Peyer's patch (tissue), 4 donors: ENCODE results near the gene POLR3A. TPM values are rescaled to one million over a fixed set of nuclear protein-coding genes. Genes with fewer than 3 reads are reported as not detected.

Experiments used
- DNase-seq, 3 donors: peaks; one replicate each; pipeline ENCODE4 v3.0.0-alpha.2; 2017 to 2019
- H3K27ac ChIP-seq, 4 donors: fragments of 200-600 bp; sonication (generic); one replicate each; pipeline ENCODE4 v1.5.1; 2016 to 2019
- H3K27me3 ChIP-seq, 2 donors: fragments of 200-600 bp; sonication (generic); one replicate each; pipeline ENCODE4 v1.5.1; 2019
- H3K36me3 ChIP-seq, 3 donors: fragments of 200-600 bp; sonication (generic); one replicate each; pipeline ENCODE4 v1.5.1; 2016 to 2019
- H3K4me1 ChIP-seq, 4 donors: fragments of 200-600 bp; sonication (generic); one replicate each; pipeline ENCODE4 v1.5.1; 2016 to 2019
- H3K4me3 ChIP-seq, 4 donors: fragments of 200-600 bp; sonication (generic); 1 replicate in 3 of 4; 2 replicates in 1 of 4; pipeline ENCODE4 v1.5.1; 2016 to 2019; ENCODE audit warnings: mild to moderate bottlenecking in 1 of 4
- H3K9me3 ChIP-seq, 4 donors: fragments of 200-600 bp; sonication (generic); one replicate each; pipeline ENCODE4 v1.5.1; 2016 to 2019; ENCODE audit warnings: mild to moderate bottlenecking in 1 of 4
- CTCF ChIP-seq, 6 experiments: fragments of 450-650 bp in 4 of 6; fragments of 200-600 bp in 2 of 6; sonication (generic) in 1 of 6; IDR thresholded peaks; one replicate each; pipeline ENCODE4 v1.5.1; 2017 to 2019; ENCODE audit warnings: antibody characterized with exemption in 6 of 6, mild to moderate bottlenecking in 3 of 6, moderate library complexity in 1 of 6
- POLR2A ChIP-seq, 2 donors: fragments of 450-650 bp; IDR thresholded peaks; one replicate each; pipeline ENCODE4 v1.5.1; 2017; ENCODE audit warnings: antibody characterized with exemption in 2 of 2, mild to moderate bottlenecking in 2 of 2, moderate library complexity in 2 of 2
- total RNA-seq, 4 donors: library from RNA; depleted of rRNA; stranded (reverse); fragments of >200 nt; gene quantifications; one replicate each; pipeline ENCODE4 v1.1.0, GENCODE V29; 2016

Gene POLR3A
- total RNA-seq, 4 donors from 2014 or later = 19.8 to 24.3 (median 22.2) TPM

- DNase-seq = no peak
- Histone ChIP-seq H3K27me3 (no peaks in the 10 kb centered on the region), H3K9me3 (no peaks in the 10 kb centered on the region), H3K4me1 (peaks cover 0 to 16% (median 8%) of the 10 kb centered on the region in 4 donors), H3K27ac (no peak overlapping the region), H3K36me3 (peaks cover 0 to 75% (median 0%) of the 10 kb centered on the region in 3 donors), H3K4me3 (no peak overlapping the region)
- TF ChIP-seq CTCF (IDR thresholded peaks at IDR 0.05) (no peak), POLR2A (IDR thresholded peaks at IDR 0.05) (no peak)
Measured at GRCh38 chr10:78023741-78024140, 5.6 kb downstream of the POLR3A start.

GRCh38 chr10:78021201-78021600 lies 8.1 kb downstream of the POLR3A start:
- H3K27me3 ChIP-seq = no peaks in the 10 kb centered on the region
- H3K27ac ChIP-seq = no peak overlapping the region
- H3K4me1 ChIP-seq = no peaks in the 10 kb centered on the region
- no peak overlapping the region for H3K4me3 ChIP-seq
- TF ChIP-seq CTCF (IDR thresholded peaks at IDR 0.05) (no peak), POLR2A (IDR thresholded peaks at IDR 0.05) (no peak)
- DNase-seq = no peak
- H3K36me3 ChIP-seq = peaks cover 0 to 100% (median 0%) of the 10 kb centered on the region in 3 donors
- H3K9me3 ChIP-seq = no peaks in the 10 kb centered on the region

GRCh38 chr10:78019264-78019663 lies 10.1 kb downstream of the POLR3A start:
- TF ChIP-seq CTCF (IDR thresholded peaks at IDR 0.05) (no peak), POLR2A (IDR thresholded peaks at IDR 0.05) (no peak)
- Histone ChIP-seq H3K27ac (no peak overlapping the region), H3K27me3 (no peaks in the 10 kb centered on the region), H3K4me1 (no peaks in the 10 kb centered on the region), H3K4me3 (no peak overlapping the region), H3K9me3 (no peaks in the 10 kb centered on the region), H3K36me3 (peaks cover 0 to 100% (median 0%) of the 10 kb centered on the region in 3 donors)
- no peak for DNase-seq

GRCh38 chr10:78017856-78018255 lies 11.5 kb downstream of the POLR3A start:
- TF ChIP-seq CTCF (IDR thresholded peaks at IDR 0.05) (no peak), POLR2A (IDR thresholded peaks at IDR 0.05) (no peak)
- no peak for DNase-seq
- no peaks in the 10 kb centered on the region for H3K27me3 ChIP-seq
- H3K4me1 ChIP-seq = no peaks in the 10 kb centered on the region
- peaks cover 0 to 99% (median 0%) of the 10 kb centered on the region in 3 donors for H3K36me3 ChIP-seq
- H3K4me3 ChIP-seq = no peak overlapping the region
- no peaks in the 10 kb centered on the region for H3K9me3 ChIP-seq
- H3K27ac ChIP-seq = no peak overlapping the region

GRCh38 chr10:78015546-78015945 lies 13.8 kb downstream of the POLR3A start:
- TF ChIP-seq CTCF (IDR thresholded peaks at IDR 0.05) (no peak), POLR2A (IDR thresholded peaks at IDR 0.05) (no peak)
- Histone ChIP-seq H3K4me3 (no peak overlapping the region), H3K4me1 (no peaks in the 10 kb centered on the region), H3K36me3 (peaks cover 0 to 99% (median 0%) of the 10 kb centered on the region in 3 donors), H3K9me3 (no peaks in the 10 kb centered on the region), H3K27me3 (no peaks in the 10 kb centered on the region), H3K27ac (no peak overlapping the region)
- DNase-seq = no peak

- Histone ChIP-seq H3K4me1 (no peaks in the 10 kb centered on the region), H3K36me3 (peaks cover 0 to 98% (median 0%) of the 10 kb centered on the region in 3 donors), H3K27me3 (no peaks in the 10 kb centered on the region), H3K4me3 (no peak overlapping the region), H3K9me3 (no peaks in the 10 kb centered on the region), H3K27ac (no peak overlapping the region)
- TF ChIP-seq CTCF (IDR thresholded peaks at IDR 0.05) (no peak), POLR2A (IDR thresholded peaks at IDR 0.05) (no peak)
- DNase-seq = no peak
Measured at GRCh38 chr10:78013564-78013963, 15.8 kb downstream of the POLR3A start.
